ENCODE data around the gene ROR1.

Gene ROR1

GRCh38 chr1:64171797-64172281, 398.0 kb downstream of the ROR1 start:
- Histone ChIP-seq H3K4me3 (ENCODE audit: low read depth in 1 of 2, low read length in 2 of 2) (no peak overlapping the region), H3K9ac (ENCODE audit: low read depth, low read length) (no peak overlapping the region), H3K36me3 (ENCODE audit: insufficient read depth, low read length) (no peaks in the 10 kb centered on the region), H3K79me2 (ENCODE audit: insufficient read depth, low read length) (no peaks in the 10 kb centered on the region), H3K4me1 (ENCODE audit: insufficient read depth, low read length) (no peaks in the 10 kb centered on the region), H3K4me2 (ENCODE audit: insufficient read depth, low read length) (no peak overlapping the region), H4K20me1 (ENCODE audit: insufficient read depth, low read length) (no peaks in the 10 kb centered on the region), H2AFZ (ENCODE audit: low read depth, low read length) (no peak overlapping the region), H3K27ac (ENCODE audit: low read length) (no peak overlapping the region), H3K9me3 (ENCODE audit: insufficient read depth, low read length, severe bottlenecking) (no peaks in the 10 kb centered on the region), H3K27me3 (ENCODE audit: insufficient read depth, low read length, poor library complexity) (peaks cover 3% of the 10 kb centered on the region)
- ATAC-seq (ENCODE audit: insufficient read depth, low read depth) (no peak), DNase-seq (no peak)
- TF ChIP-seq EZH2 (IDR thresholded peaks at IDR 0.05; ENCODE audit: borderline replicate concordance, low read depth, low read length, severe bottlenecking), result no peak
- no peak for TF ChIP-seq CTCF (IDR thresholded peaks at IDR 0.05; ENCODE audit: borderline replicate concordance, extremely low read depth, low read length, poor library complexity, severe bottlenecking)

- Histone ChIP-seq H4K20me1 (ENCODE audit: insufficient read depth, low read length) (no peaks in the 10 kb centered on the region), H3K4me2 (ENCODE audit: insufficient read depth, low read length) (no peak overlapping the region), H3K36me3 (ENCODE audit: insufficient read depth, low read length) (no peaks in the 10 kb centered on the region), H3K9me3 (ENCODE audit: insufficient read depth, low read length, severe bottlenecking) (no peaks in the 10 kb centered on the region), H3K4me1 (ENCODE audit: insufficient read depth, low read length) (no peaks in the 10 kb centered on the region), H3K9ac (ENCODE audit: low read depth, low read length) (no peak overlapping the region), H2AFZ (ENCODE audit: low read depth, low read length) (no peak overlapping the region), H3K4me3 (ENCODE audit: low read depth in 1 of 2, low read length in 2 of 2) (no peak overlapping the region), H3K79me2 (ENCODE audit: insufficient read depth, low read length) (no peaks in the 10 kb centered on the region), H3K27me3 (ENCODE audit: insufficient read depth, low read length, poor library complexity) (peaks cover 3% of the 10 kb centered on the region), H3K27ac (ENCODE audit: low read length) (no peak overlapping the region)
- TF ChIP-seq CTCF (IDR thresholded peaks at IDR 0.05; ENCODE audit: borderline replicate concordance, extremely low read depth, low read length, poor library complexity, severe bottlenecking) (no peak), EZH2 (IDR thresholded peaks at IDR 0.05; ENCODE audit: borderline replicate concordance, low read depth, low read length, severe bottlenecking) (no peak)
- ATAC-seq (ENCODE audit: insufficient read depth, low read depth) (no peak), DNase-seq (no peak)
Observed at GRCh38 chr1:64172458-64172983, 398.7 kb downstream of the ROR1 start.

- TF ChIP-seq EZH2 (IDR thresholded peaks at IDR 0.05; ENCODE audit: borderline replicate concordance, low read depth, low read length, severe bottlenecking) (no peak), CTCF (IDR thresholded peaks at IDR 0.05; ENCODE audit: borderline replicate concordance, extremely low read depth, low read length, poor library complexity, severe bottlenecking) (no peak)
- Histone ChIP-seq H3K4me3 (ENCODE audit: low read depth in 1 of 2, low read length in 2 of 2) (no peak overlapping the region), H3K9ac (ENCODE audit: low read depth, low read length) (no peak overlapping the region), H3K79me2 (ENCODE audit: insufficient read depth, low read length) (no peaks in the 10 kb centered on the region), H3K4me1 (ENCODE audit: insufficient read depth, low read length) (no peaks in the 10 kb centered on the region), H3K9me3 (ENCODE audit: insufficient read depth, low read length, severe bottlenecking) (no peaks in the 10 kb centered on the region), H3K27ac (ENCODE audit: low read length) (no peak overlapping the region), H4K20me1 (ENCODE audit: insufficient read depth, low read length) (no peaks in the 10 kb centered on the region), H3K4me2 (ENCODE audit: insufficient read depth, low read length) (no peak overlapping the region), H3K27me3 (ENCODE audit: insufficient read depth, low read length, poor library complexity) (peaks cover 3% of the 10 kb centered on the region), H2AFZ (ENCODE audit: low read depth, low read length) (no peak overlapping the region), H3K36me3 (ENCODE audit: insufficient read depth, low read length) (no peaks in the 10 kb centered on the region)
- ATAC-seq (ENCODE audit: insufficient read depth, low read depth) (no peak), DNase-seq (no peak)
Observed at GRCh38 chr1:64173336-64173940, 399.6 kb downstream of the ROR1 start.
